Testis (tissue), 2 donors: ENCODE measurements around the gene CWF19L2.

Experiments
- POLR2A ChIP-seq: fragments of 450-650 bp; IDR thresholded peaks from one replicate; pipeline ENCODE4 v1.6.1; 2017; ENCODE audit warnings: antibody characterized with exemption, mild to moderate bottlenecking, moderate library complexity
- TF ChIP-seq, protein P1 (sequence below), 3 experiments: fragments of 450-650 bp in 2 of 3; fragments of 200-600 bp in 1 of 3; sonication (generic) in 1 of 3; IDR thresholded peaks; one replicate each; pipeline ENCODE4 v1.5.1; 2016 to 2019; ENCODE audit warnings: antibody characterized with exemption in 3 of 3, mild to moderate bottlenecking in 2 of 3, moderate library complexity in 1 of 3

- TF ChIP-seq POLR2A, result no peak
- TF ChIP-seq, protein P1, sequence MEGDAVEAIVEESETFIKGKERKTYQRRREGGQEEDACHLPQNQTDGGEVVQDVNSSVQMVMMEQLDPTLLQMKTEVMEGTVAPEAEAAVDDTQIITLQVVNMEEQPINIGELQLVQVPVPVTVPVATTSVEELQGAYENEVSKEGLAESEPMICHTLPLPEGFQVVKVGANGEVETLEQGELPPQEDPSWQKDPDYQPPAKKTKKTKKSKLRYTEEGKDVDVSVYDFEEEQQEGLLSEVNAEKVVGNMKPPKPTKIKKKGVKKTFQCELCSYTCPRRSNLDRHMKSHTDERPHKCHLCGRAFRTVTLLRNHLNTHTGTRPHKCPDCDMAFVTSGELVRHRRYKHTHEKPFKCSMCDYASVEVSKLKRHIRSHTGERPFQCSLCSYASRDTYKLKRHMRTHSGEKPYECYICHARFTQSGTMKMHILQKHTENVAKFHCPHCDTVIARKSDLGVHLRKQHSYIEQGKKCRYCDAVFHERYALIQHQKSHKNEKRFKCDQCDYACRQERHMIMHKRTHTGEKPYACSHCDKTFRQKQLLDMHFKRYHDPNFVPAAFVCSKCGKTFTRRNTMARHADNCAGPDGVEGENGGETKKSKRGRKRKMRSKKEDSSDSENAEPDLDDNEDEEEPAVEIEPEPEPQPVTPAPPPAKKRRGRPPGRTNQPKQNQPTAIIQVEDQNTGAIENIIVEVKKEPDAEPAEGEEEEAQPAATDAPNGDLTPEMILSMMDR (IDR thresholded peaks at IDR 0.05), result no peak
Measured at GRCh38 chr11:107453594-107454286, 3.9 kb downstream of the CWF19L2 start.
